Esophagus muscularis mucosa (tissue), 4 donors: ENCODE results near the gene KCNH4. TPM values are rescaled to one million over a fixed set of nuclear protein-coding genes. Genes with fewer than 3 reads are reported as not detected.
"Not testable (repeated sequence)": the region's sequence is repeated elsewhere in the genome, so short reads cannot be mapped to it uniquely, and the experiment has no call there.

ENCODE experiments used
- DNase-seq: peaks from one replicate; pipeline ENCODE4 v3.0.0-alpha.2; 2017; ENCODE audit errors: extremely low spot score
- H3K27ac ChIP-seq, 4 donors: fragments of 200-600 bp; sonication (generic); replicated peaks in 1 of 4; 1 replicate in 3 of 4; 2 replicates in 1 of 4; pipeline ENCODE4 v1.5.1; 2016 to 2019; ENCODE audit warnings: mild to moderate bottlenecking in 1 of 4
- H3K27me3 ChIP-seq, 4 donors: fragments of 200-600 bp; sonication (generic); one replicate each; pipeline versions ENCODE4 v1.5.1 to v1.6.0; 2016 to 2019
- H3K36me3 ChIP-seq, 4 donors: fragments of 200-600 bp; sonication (generic); one replicate each; pipeline ENCODE4 v1.5.1; 2016 to 2019
- H3K4me1 ChIP-seq, 4 donors: fragments of 200-600 bp; sonication (generic); one replicate each; pipeline ENCODE4 v1.5.1; 2016 to 2019
- H3K4me3 ChIP-seq, 4 donors: fragments of 200-600 bp; sonication (generic); 1 replicate in 2 of 4; 2 replicates in 2 of 4; pipeline ENCODE4 v1.5.1; 2016 to 2019; ENCODE audit warnings: mild to moderate bottlenecking in 4 of 4, moderate library complexity in 1 of 4
- H3K9me3 ChIP-seq, 4 donors: fragments of 200-600 bp; sonication (generic); 1 replicate in 3 of 4; 2 replicates in 1 of 4; pipeline ENCODE4 v1.5.1; 2016 to 2019
- CTCF ChIP-seq, 3 experiments: fragments of 200-600 bp in 2 of 3; fragments of 450-650 bp in 1 of 3; sonication (generic) in 2 of 3; IDR thresholded peaks; one replicate each; pipeline ENCODE4 v1.5.1; 2017 to 2019; ENCODE audit warnings: antibody characterized with exemption in 3 of 3, mild to moderate bottlenecking in 2 of 3, moderate library complexity in 1 of 3
- EP300 ChIP-seq: sonication (generic); formaldehyde crosslinking; IDR thresholded peaks from one replicate; pipeline ENCODE4 v1.6.1; 2017; ENCODE audit warnings: antibody characterized with exemption
- POLR2A ChIP-seq: fragments of 450-650 bp; IDR thresholded peaks from one replicate; pipeline ENCODE4 v1.6.1; 2017; ENCODE audit warnings: antibody characterized with exemption, moderate library complexity, mild to moderate bottlenecking, low read depth
- POLR2AphosphoS5 ChIP-seq, 2 donors: sonication (generic); formaldehyde crosslinking; IDR thresholded peaks; one replicate each; pipeline ENCODE4 v1.6.1; 2017; ENCODE audit warnings: antibody characterized with exemption in 2 of 2
- WGBS: methylation state at CpG from one replicate; pipeline ENCODE4 v1.1.5; 2018; 5-methylcytosine and 5-hydroxymethylcytosine counted together
- intact Hi-C: fragments of 100-400 bp; cut with DNase I; formaldehyde crosslinking; loops from one replicate; pipeline ENCODE4 v1.15.1; 2023
- total RNA-seq, 4 donors: library from RNA; depleted of rRNA; stranded (reverse); fragments of >200 nt; gene quantifications; one replicate each; pipeline versions ENCODE4 v1.1.0 to v1.2.1, GENCODE V29; 2016

KCNH4 gene
- total RNA-seq, 4 donors from 2014 or later: 0.17 to 0.42 (median 0.26) TPM

GRCh38 chr17:42153919-42154742, 26.8 kb downstream of the KCNH4 start:
- Histone ChIP-seq H3K4me3 (peak overlapping the region; percentile 81 to 99 (median 92)), H3K27me3 (no peaks in the 10 kb centered on the region), H3K9me3 (no peaks in the 10 kb centered on the region), H3K4me1 (peaks cover 27 to 61% (median 51%) of the 10 kb centered on the region in 4 donors), H3K36me3 (peaks cover 5 to 22% (median 8%) of the 10 kb centered on the region in 4 donors), H3K27ac (peak overlapping the region; percentile 78 to 86 (median 84))
- no peak for DNase-seq
- no peak for TF ChIP-seq POLR2A
- TF ChIP-seq CTCF (IDR thresholded peaks at IDR 0.05): no peak
- TF ChIP-seq EP300: no peak
- TF ChIP-seq POLR2AphosphoS5 (IDR thresholded peaks at IDR 0.05): no peak
- intact Hi-C loops: no loop called here
- 8% methylated on average over 15 of the region's 15 CpGs for WGBS

- no peaks in the 10 kb centered on the region for H3K27me3 ChIP-seq
- H3K27ac ChIP-seq: no peak overlapping the region
- H3K4me1 ChIP-seq: peaks cover 19 to 66% (median 45%) of the 10 kb centered on the region in 4 donors
- 88% methylated on average over 6 of the region's 13 CpGs for WGBS
- no peaks in the 10 kb centered on the region for H3K9me3 ChIP-seq
- H3K4me3 ChIP-seq: no peak overlapping the region
- TF ChIP-seq CTCF (IDR thresholded peaks at IDR 0.05) (no peak), POLR2AphosphoS5 (IDR thresholded peaks at IDR 0.05) (no peak), EP300 (no peak), POLR2A (no peak)
- no peak for DNase-seq
- intact Hi-C loops: no loop called here
- peaks cover 14 to 60% (median 39%) of the 10 kb centered on the region in 4 donors for H3K36me3 ChIP-seq
Observed at GRCh38 chr17:42146911-42147607, 33.9 kb downstream of the KCNH4 start.

- H3K9me3 ChIP-seq, DNase-seq, H3K27me3 ChIP-seq, intact Hi-C loops, H3K27ac ChIP-seq, H3K4me3 ChIP-seq: not testable (repeated sequence)
- Histone ChIP-seq H3K4me1 (peaks cover 44 to 65% (median 48%) of the 10 kb centered on the region in 4 donors), H3K36me3 (peaks cover 9 to 47% (median 32%) of the 10 kb centered on the region in 4 donors)
- WGBS: 80% methylated on average over 4 of the region's 4 CpGs
Observed at GRCh38 chr17:42143138-42143537, 37.8 kb downstream of the KCNH4 start.

- Histone ChIP-seq H3K27me3 (no peaks in the 10 kb centered on the region), H3K36me3 (peaks cover 9 to 43% (median 27%) of the 10 kb centered on the region in 4 donors), H3K9me3 (no peaks in the 10 kb centered on the region), H3K4me1 (peaks cover 47 to 71% (median 54%) of the 10 kb centered on the region in 4 donors), H3K27ac (peak overlapping the region in 2 of 4 donors; percentile 16 to 19), H3K4me3 (no peak overlapping the region)
- no peak for DNase-seq
- TF ChIP-seq POLR2AphosphoS5 (IDR thresholded peaks at IDR 0.05): no peak
- no peak for TF ChIP-seq CTCF (IDR thresholded peaks at IDR 0.05)
- TF ChIP-seq POLR2A: no peak
- no peak for TF ChIP-seq EP300
- 61% methylated on average over 3 of the region's 7 CpGs for WGBS
- intact Hi-C loops: no loop called here
Observed at GRCh38 chr17:42142371-42142896, 38.5 kb downstream of the KCNH4 start.

GRCh38 chr17:42141382-42141781, 39.6 kb downstream of the KCNH4 start:
- no peak for DNase-seq
- Histone ChIP-seq H3K27me3 (no peaks in the 10 kb centered on the region), H3K4me1 (peaks cover 54 to 70% (median 63%) of the 10 kb centered on the region in 4 donors), H3K27ac (no peak overlapping the region), H3K36me3 (peaks cover 4 to 32% (median 20%) of the 10 kb centered on the region in 4 donors), H3K4me3 (no peak overlapping the region), H3K9me3 (no peaks in the 10 kb centered on the region)
- TF ChIP-seq CTCF (IDR thresholded peaks at IDR 0.05) (no peak), POLR2AphosphoS5 (IDR thresholded peaks at IDR 0.05) (no peak), EP300 (no peak), POLR2A (no peak)
- WGBS: 74% methylated on average over 8 of the region's 8 CpGs
- intact Hi-C loops: no loop called here

- H3K4me1 ChIP-seq: peaks cover 61 to 76% (median 70%) of the 10 kb centered on the region in 4 donors
- WGBS: 99% methylated on average over 7 of the region's 7 CpGs
- H3K27ac ChIP-seq, H3K27me3 ChIP-seq, intact Hi-C loops, H3K9me3 ChIP-seq, H3K4me3 ChIP-seq, DNase-seq: not testable (repeated sequence)
- peaks cover 4 to 28% (median 16%) of the 10 kb centered on the region in 4 donors for H3K36me3 ChIP-seq
Observed at GRCh38 chr17:42140690-42141089, 40.3 kb downstream of the KCNH4 start.
